ENCODE data around the gene GHRHR.

- no peak for TF ChIP-seq CTCF (IDR thresholded peaks at IDR 0.05; ENCODE audit: poor library complexity)
- TF ChIP-seq EZH2 (IDR thresholded peaks at IDR 0.05; ENCODE audit: borderline replicate concordance), result no peak
- no peak for TF ChIP-seq EZH2phosphoT487 (IDR thresholded peaks at IDR 0.05; ENCODE audit: low read depth, severe bottlenecking, unreplicated experiment)
Measured at GRCh38 chr7:30928254-30928872, 35.4 kb upstream of the GHRHR start.

All from hepatocyte (in vitro differentiated cells).